Measurements from ENCODE around the gene ZNF213.
"Not testable (repeated sequence)": the region's sequence is repeated elsewhere in the genome, so short reads cannot be mapped to it uniquely, and the experiment has no call there.

The ZNF213 gene

DNA sequence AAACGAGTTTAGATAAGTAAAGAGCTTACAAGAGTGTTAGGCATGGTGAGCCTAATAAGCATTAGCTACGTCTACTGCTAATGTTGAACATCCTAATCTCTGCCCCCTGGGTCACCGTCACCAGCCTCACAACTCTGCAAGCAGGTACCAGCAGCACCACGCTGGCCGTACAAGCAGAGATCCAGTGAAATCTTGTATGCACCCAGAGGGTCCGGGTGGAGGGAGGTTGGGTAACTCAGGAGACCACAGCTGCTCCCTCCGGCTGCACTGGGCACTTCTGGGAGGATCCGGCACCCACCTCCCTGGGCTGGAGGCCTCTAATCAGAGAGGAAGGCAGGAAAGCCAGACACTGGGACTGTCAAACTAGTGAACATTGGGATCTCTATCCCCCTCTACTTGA, 44.8 kb downstream of the ZNF213 start:
- no peak overlapping the region for H3K4me3 ChIP-seq (ENCODE audit: low read length)
- TF ChIP-seq, protein P1, sequence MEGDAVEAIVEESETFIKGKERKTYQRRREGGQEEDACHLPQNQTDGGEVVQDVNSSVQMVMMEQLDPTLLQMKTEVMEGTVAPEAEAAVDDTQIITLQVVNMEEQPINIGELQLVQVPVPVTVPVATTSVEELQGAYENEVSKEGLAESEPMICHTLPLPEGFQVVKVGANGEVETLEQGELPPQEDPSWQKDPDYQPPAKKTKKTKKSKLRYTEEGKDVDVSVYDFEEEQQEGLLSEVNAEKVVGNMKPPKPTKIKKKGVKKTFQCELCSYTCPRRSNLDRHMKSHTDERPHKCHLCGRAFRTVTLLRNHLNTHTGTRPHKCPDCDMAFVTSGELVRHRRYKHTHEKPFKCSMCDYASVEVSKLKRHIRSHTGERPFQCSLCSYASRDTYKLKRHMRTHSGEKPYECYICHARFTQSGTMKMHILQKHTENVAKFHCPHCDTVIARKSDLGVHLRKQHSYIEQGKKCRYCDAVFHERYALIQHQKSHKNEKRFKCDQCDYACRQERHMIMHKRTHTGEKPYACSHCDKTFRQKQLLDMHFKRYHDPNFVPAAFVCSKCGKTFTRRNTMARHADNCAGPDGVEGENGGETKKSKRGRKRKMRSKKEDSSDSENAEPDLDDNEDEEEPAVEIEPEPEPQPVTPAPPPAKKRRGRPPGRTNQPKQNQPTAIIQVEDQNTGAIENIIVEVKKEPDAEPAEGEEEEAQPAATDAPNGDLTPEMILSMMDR (conservative IDR thresholded peaks at IDR 0.05; ENCODE audit: low read length) = no peak
- no peak for DNase-seq (ENCODE audit: low read depth)

- H3K4me3 ChIP-seq (ENCODE audit: low read length) = no peak overlapping the region
- DNase-seq (ENCODE audit: low read depth) = no peak
- TF ChIP-seq, protein P1 (conservative IDR thresholded peaks at IDR 0.05; ENCODE audit: low read length) = no peak
Observed at GRCh38 chr16:3180445-3180878, 45.6 kb downstream of the ZNF213 start.

- H3K4me3 ChIP-seq (ENCODE audit: low read length); DNase-seq (ENCODE audit: low read depth): not testable (repeated sequence)
Observed at GRCh38 chr16:3182293-3182607, 47.4 kb downstream of the ZNF213 start.

- DNase-seq (ENCODE audit: low read depth) = peak; percentile 46
- TF ChIP-seq, protein P1 (conservative IDR thresholded peaks at IDR 0.05; ENCODE audit: low read length) = peak; percentile 26
- peak overlapping the region; percentile 58 for H3K4me3 ChIP-seq (ENCODE audit: low read length)
Observed at GRCh38 chr16:3182608-3183444, 48.0 kb downstream of the ZNF213 start.

GRCh38 chr16:3183445-3184139, 48.8 kb downstream of the ZNF213 start:
- H3K4me3 ChIP-seq (ENCODE audit: low read length) = peak overlapping the region; percentile 58
- TF ChIP-seq, protein P1 (conservative IDR thresholded peaks at IDR 0.05; ENCODE audit: low read length) = no peak
- DNase-seq (ENCODE audit: low read depth) = no peak

DNA sequence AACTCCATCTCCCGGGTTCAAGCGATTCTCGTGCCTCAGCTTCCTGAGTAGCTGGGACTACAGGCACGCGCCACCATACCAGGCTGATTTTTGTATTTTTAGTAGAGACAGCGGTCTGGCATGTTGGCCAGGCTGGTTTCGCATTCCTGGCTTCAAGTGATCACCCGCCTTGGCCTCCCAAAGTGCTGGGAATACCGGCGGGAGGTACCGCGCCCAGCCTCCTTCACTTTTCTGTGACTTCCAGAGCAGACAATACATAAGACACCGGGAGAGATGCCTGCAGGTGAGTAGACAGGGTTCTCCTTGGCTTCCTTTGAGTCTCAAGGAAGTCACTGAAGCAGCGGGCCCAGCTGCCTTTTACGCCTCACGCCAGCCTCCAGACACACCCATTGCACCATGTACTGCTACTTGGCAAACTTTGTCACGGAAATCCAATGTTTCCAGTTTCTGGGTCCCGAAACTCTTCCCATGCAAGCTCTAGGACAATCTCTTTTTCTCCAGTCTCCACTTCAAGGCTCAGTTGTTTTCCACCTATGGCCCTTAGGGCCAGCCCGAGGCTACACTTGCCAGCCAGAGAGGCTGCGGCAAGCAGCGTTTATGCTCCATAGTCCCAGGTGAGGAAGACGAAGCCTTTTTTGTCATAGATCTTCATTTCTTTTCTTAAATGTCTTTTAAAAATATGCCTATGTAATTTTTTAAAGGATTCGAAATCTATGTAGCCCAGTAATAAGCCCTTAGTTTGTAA, 52.3 kb downstream of the ZNF213 start:
- TF ChIP-seq, protein P1 (conservative IDR thresholded peaks at IDR 0.05; ENCODE audit: low read length) = no peak
- no peak overlapping the region for H3K4me3 ChIP-seq (ENCODE audit: low read length)
- no peak for DNase-seq (ENCODE audit: low read depth)
